ENCODE results near the gene BUB1B.
A peak's percentile ranks its signal among the peaks of the same experiment; 100 is the strongest.

The BUB1B gene

GRCh38 chr15:40238532-40239403 is 77.9 kb downstream of the BUB1B start, which contains the start of gene PAK6:
Gene PAK6 (plus strand): TSS chr15:40239063. CDS start chr15:40264786, 25,723 bp downstream.
- Histone ChIP-seq H3K79me2 (ENCODE audit: control insufficient read depth, low read length) (no peaks in the 10 kb centered on the region), H3K4me1 (ENCODE audit: control insufficient read depth, low read length) (peaks cover 40% of the 10 kb centered on the region), H3K27me3 (ENCODE audit: control insufficient read depth, low read length) (peaks cover 10% of the 10 kb centered on the region), H3F3A (ENCODE audit: control insufficient read depth, insufficient read depth) (peaks cover 15% of the 10 kb centered on the region), H3K4me2 (ENCODE audit: low read length) (peak within 1 kb of the TSS; percentile 95), H3K4me3 (ENCODE audit: low read length) (peak within 1 kb of the TSS; percentile 70), H3K36me3 (ENCODE audit: control insufficient read depth, low read length) (no peaks in the 10 kb centered on the region), H3K27ac (ENCODE audit: low read depth, low read length) (no peak within 1 kb of the TSS), H4K20me1 (ENCODE audit: control insufficient read depth, insufficient read depth, low read depth, low read length) (no peaks in the 10 kb centered on the region), H3K9me3 (ENCODE audit: control insufficient read depth, insufficient read depth, low read length) (no peaks in the 10 kb centered on the region), H3K9me2 (replicated peaks; ENCODE audit: control insufficient read depth, low read length) (no peaks in the 10 kb centered on the region)
- no peak for TF ChIP-seq CTCF (IDR thresholded peaks at IDR 0.05; ENCODE audit: low read depth, low read length, poor library complexity, severe bottlenecking)
- TF ChIP-seq EZH2phosphoT487 (IDR thresholded peaks at IDR 0.05; ENCODE audit: borderline replicate concordance, low read length), result no peak

GRCh38 chr15:40239404-40239692 is 78.5 kb downstream of the BUB1B start:
- Histone ChIP-seq H3K4me3 (ENCODE audit: low read length) (peak overlapping the region; percentile 70), H3K4me1 (ENCODE audit: control insufficient read depth, low read length) (peaks cover 34% of the 10 kb centered on the region), H3K36me3 (ENCODE audit: control insufficient read depth, low read length) (no peaks in the 10 kb centered on the region), H3K4me2 (ENCODE audit: low read length) (peak overlapping the region; percentile 95), H3K9me2 (replicated peaks; ENCODE audit: control insufficient read depth, low read length) (no peaks in the 10 kb centered on the region), H3K27ac (ENCODE audit: low read depth, low read length) (no peak overlapping the region), H3K79me2 (ENCODE audit: control insufficient read depth, low read length) (no peaks in the 10 kb centered on the region), H4K20me1 (ENCODE audit: control insufficient read depth, insufficient read depth, low read depth, low read length) (no peaks in the 10 kb centered on the region), H3F3A (ENCODE audit: control insufficient read depth, insufficient read depth) (peaks cover 15% of the 10 kb centered on the region), H3K27me3 (ENCODE audit: control insufficient read depth, low read length) (peaks cover 10% of the 10 kb centered on the region), H3K9me3 (ENCODE audit: control insufficient read depth, insufficient read depth, low read length) (no peaks in the 10 kb centered on the region)
- TF ChIP-seq CTCF (IDR thresholded peaks at IDR 0.05; ENCODE audit: low read depth, low read length, poor library complexity, severe bottlenecking) (no peak), EZH2phosphoT487 (IDR thresholded peaks at IDR 0.05; ENCODE audit: borderline replicate concordance, low read length) (no peak)

- peak overlapping the region; percentile 95 for H3K4me2 ChIP-seq (ENCODE audit: low read length)
- H3K4me3 ChIP-seq (ENCODE audit: low read length), result peak overlapping the region; percentile 70; the same call in 1 of the 2 replicates
- peaks cover 28% of the 10 kb centered on the region for H3K4me1 ChIP-seq (ENCODE audit: control insufficient read depth, low read length)
- TF ChIP-seq CTCF (IDR thresholded peaks at IDR 0.05; ENCODE audit: low read depth, low read length, poor library complexity, severe bottlenecking), result no peak
- TF ChIP-seq EZH2phosphoT487 (IDR thresholded peaks at IDR 0.05; ENCODE audit: borderline replicate concordance, low read length), result no peak
- H3K27me3 ChIP-seq (ENCODE audit: control insufficient read depth, low read length), result peaks cover 10% of the 10 kb centered on the region
- no peak overlapping the region for H3K27ac ChIP-seq (ENCODE audit: low read depth, low read length)
- no peaks in the 10 kb centered on the region for H3K9me3 ChIP-seq (ENCODE audit: control insufficient read depth, insufficient read depth, low read length)
- H4K20me1 ChIP-seq (ENCODE audit: control insufficient read depth, insufficient read depth, low read depth, low read length), result no peaks in the 10 kb centered on the region
- H3F3A ChIP-seq (ENCODE audit: control insufficient read depth, insufficient read depth), result peaks cover 12% of the 10 kb centered on the region
- no peaks in the 10 kb centered on the region for H3K9me2 ChIP-seq (replicated peaks; ENCODE audit: control insufficient read depth, low read length)
- H3K79me2 ChIP-seq (ENCODE audit: control insufficient read depth, low read length), result no peaks in the 10 kb centered on the region
- no peaks in the 10 kb centered on the region for H3K36me3 ChIP-seq (ENCODE audit: control insufficient read depth, low read length)
These were observed 79.1 kb downstream of the BUB1B start for GRCh38 chr15:40239693-40240618.

Data from DOHH2 (cell line).